Keratinocyte (primary cell): ENCODE data around the gene HECTD4. TPM values are rescaled to one million over a fixed set of nuclear protein-coding genes. Genes with fewer than 3 reads are reported as not detected.

ENCODE experiments used
- DNase-seq: peaks from one replicate; pipeline ENCODE4 v3.0.0-alpha.2; 2011; ENCODE audit warnings: low read depth, missing footprints, low spot score
- FAIRE-seq: peaks from 2 replicates; lab custom pipeline; 2011; peaks lifted over from hg19 to GRCh38; lab: Jason Lieb, UNC
- H2AFZ ChIP-seq: 2 replicates; pipeline ENCODE4 v1.6.0; 2012; ENCODE audit warnings: low read length, control low read depth, inconsistent platforms; ENCODE audit not compliant: control insufficient read depth
- H3K27ac ChIP-seq: 2 replicates; pipeline ENCODE4 v1.5.1; 2011; ENCODE audit warnings: low read length; ENCODE audit not compliant: control insufficient read depth, insufficient read depth
- H3K27me3 ChIP-seq: 3 replicates; pipeline ENCODE4 v1.6.0; 2011; ENCODE audit warnings: low read length; ENCODE audit not compliant: control insufficient read depth, insufficient read depth; ENCODE audit errors: extremely low read depth
- H3K36me3 ChIP-seq, 2 experiments: 2 replicates in 1 of 2; 3 replicates in 1 of 2; pipeline ENCODE4 v1.5.1; 2011; ENCODE audit warnings: low read length in 2 of 2, mild to moderate bottlenecking in 1 of 2; ENCODE audit not compliant: control insufficient read depth in 2 of 2, insufficient read depth in 2 of 2; ENCODE audit errors: extremely low read depth in 1 of 2
- H3K4me1 ChIP-seq: 3 replicates; pipeline ENCODE4 v1.5.1; 2011; ENCODE audit warnings: low read length; ENCODE audit not compliant: control insufficient read depth, insufficient read depth; ENCODE audit errors: extremely low read depth
- H3K4me2 ChIP-seq: 3 replicates; pipeline ENCODE4 v1.6.0; 2011; ENCODE audit warnings: low read depth, low read length; ENCODE audit not compliant: control insufficient read depth, insufficient read depth; ENCODE audit errors: extremely low read depth
- H3K4me3 ChIP-seq, 3 experiments: fragments of 200-600 bp in 1 of 3; sonication (generic) in 1 of 3; 2 replicates in 2 of 3; 3 replicates in 1 of 3; pipeline ENCODE4 v1.5.1; 2011 to 2016; ENCODE audit warnings: low read length in 3 of 3, mild to moderate bottlenecking in 3 of 3, control low read depth in 2 of 3, inconsistent platforms in 1 of 3, low read depth in 1 of 3, mixed read lengths in 1 of 3, mixed run types in 1 of 3, moderate library complexity in 1 of 3; ENCODE audit not compliant: control insufficient read depth in 2 of 3, insufficient read depth in 2 of 3; ENCODE audit errors: extremely low read depth in 1 of 3
- H3K79me2 ChIP-seq: 2 replicates; pipeline ENCODE4 v1.6.0; 2012; ENCODE audit warnings: low read length; ENCODE audit not compliant: control insufficient read depth, insufficient read depth
- H3K9ac ChIP-seq: 3 replicates; pipeline ENCODE4 v1.6.0; 2011; ENCODE audit warnings: low read length; ENCODE audit not compliant: control insufficient read depth, insufficient read depth; ENCODE audit errors: extremely low read depth
- H3K9me1 ChIP-seq: 3 replicates; pipeline ENCODE4 v1.6.0; 2011; ENCODE audit warnings: low read length; ENCODE audit not compliant: control insufficient read depth, insufficient read depth; ENCODE audit errors: extremely low read depth
- H3K9me3 ChIP-seq: 2 replicates; pipeline ENCODE4 v1.5.1; 2012; ENCODE audit warnings: low read depth, low read length; ENCODE audit not compliant: control insufficient read depth
- H4K20me1 ChIP-seq: 3 replicates; pipeline ENCODE4 v1.6.0; 2011; ENCODE audit warnings: low read length; ENCODE audit not compliant: control insufficient read depth, insufficient read depth; ENCODE audit errors: extremely low read depth
- EZH2 ChIP-seq: IDR thresholded peaks from one replicate; pipeline ENCODE4 v1.6.1; 2012; ENCODE audit warnings: inconsistent platforms, mild to moderate bottlenecking, low read length, moderate library complexity
- dilution Hi-C: fragments of 300-500 bp; cut with MboI; formaldehyde crosslinking; loops from one replicate; pipeline ENCODE4 v1.7.0; 2020; ENCODE audit warnings: low sequenced_read_pairs; ENCODE audit not compliant: extremely low pct_ligation_motif_present
- polyA plus RNA-seq, 5 experiments: library from polyadenylated mRNA; depleted of rRNA in 3 of 5; stranded (reverse) in 3 of 5; stranded (forward) in 1 of 5; unstranded in 1 of 5; fragments of >200 nt; gene quantifications; 1 replicate in 1 of 5; 2 replicates in 3 of 5; 3 replicates in 1 of 5; pipeline versions ENCODE4 v1.2.1 to v1.2.3, GENCODE V29; 2011 to 2012; ENCODE audit warnings: missing spikeins in 2 of 5, low read depth in 1 of 5, low replicate concordance in 1 of 5
- TF ChIP-seq, protein P1 (sequence below), 3 experiments: IDR thresholded peaks in 1 of 3; conservative IDR thresholded peaks in 1 of 3; optimal IDR thresholded peaks in 1 of 3; 2 replicates in 2 of 3; 3 replicates in 1 of 3; pipeline versions ENCODE3 to v1.5.1; 2011; ENCODE audit warnings: low read length in 3 of 3, mild to moderate bottlenecking in 3 of 3, moderate library complexity in 2 of 3, control low read depth in 1 of 3, inconsistent platforms in 1 of 3; ENCODE audit not compliant: insufficient read depth in 2 of 3; ENCODE audit errors: extremely low read depth in 1 of 3

HECTD4 gene
- polyA plus RNA-seq, 1 donor (not counting 4 experiments of a cell fraction or from before 2014, with no cell fraction given): 7.5 TPM

DNA sequence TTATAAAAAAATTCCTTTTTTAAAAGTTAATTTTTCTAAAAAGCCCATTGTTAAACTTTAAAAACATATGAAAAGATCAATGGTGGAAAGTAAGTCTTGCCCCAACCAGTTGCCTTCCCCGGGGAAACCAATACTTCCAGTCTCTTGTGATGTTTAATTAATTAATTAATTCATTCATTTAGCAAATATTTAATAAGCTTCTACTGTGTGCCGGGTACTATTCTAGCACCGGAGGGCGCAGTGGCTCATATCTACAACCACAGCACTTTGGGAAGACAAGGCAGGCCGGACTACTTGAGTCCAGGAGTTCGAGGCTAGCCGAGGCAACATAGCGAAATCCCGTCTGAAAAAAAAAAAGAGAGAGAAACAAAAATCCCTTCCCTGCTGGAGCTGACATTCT is 87.4 kb downstream of the HECTD4 start:
- dilution Hi-C loops: no loop called here
- Histone ChIP-seq H3K27me3 (no peaks in the 10 kb centered on the region), H2AFZ (no peak overlapping the region), H3K36me3 (peaks cover 2 to 5% of the 10 kb centered on the region in 2 experiments), H3K9me1 (no peaks in the 10 kb centered on the region), H3K4me3 (no peak overlapping the region), H3K27ac (no peak overlapping the region), H3K9me3 (no peaks in the 10 kb centered on the region), H4K20me1 (peaks cover 2% of the 10 kb centered on the region), H3K9ac (no peak overlapping the region), H3K4me1 (no peaks in the 10 kb centered on the region), H3K79me2 (no peaks in the 10 kb centered on the region), H3K4me2 (no peak overlapping the region)
- no peak for DNase-seq
- no peak for TF ChIP-seq EZH2
- TF ChIP-seq, protein P1, sequence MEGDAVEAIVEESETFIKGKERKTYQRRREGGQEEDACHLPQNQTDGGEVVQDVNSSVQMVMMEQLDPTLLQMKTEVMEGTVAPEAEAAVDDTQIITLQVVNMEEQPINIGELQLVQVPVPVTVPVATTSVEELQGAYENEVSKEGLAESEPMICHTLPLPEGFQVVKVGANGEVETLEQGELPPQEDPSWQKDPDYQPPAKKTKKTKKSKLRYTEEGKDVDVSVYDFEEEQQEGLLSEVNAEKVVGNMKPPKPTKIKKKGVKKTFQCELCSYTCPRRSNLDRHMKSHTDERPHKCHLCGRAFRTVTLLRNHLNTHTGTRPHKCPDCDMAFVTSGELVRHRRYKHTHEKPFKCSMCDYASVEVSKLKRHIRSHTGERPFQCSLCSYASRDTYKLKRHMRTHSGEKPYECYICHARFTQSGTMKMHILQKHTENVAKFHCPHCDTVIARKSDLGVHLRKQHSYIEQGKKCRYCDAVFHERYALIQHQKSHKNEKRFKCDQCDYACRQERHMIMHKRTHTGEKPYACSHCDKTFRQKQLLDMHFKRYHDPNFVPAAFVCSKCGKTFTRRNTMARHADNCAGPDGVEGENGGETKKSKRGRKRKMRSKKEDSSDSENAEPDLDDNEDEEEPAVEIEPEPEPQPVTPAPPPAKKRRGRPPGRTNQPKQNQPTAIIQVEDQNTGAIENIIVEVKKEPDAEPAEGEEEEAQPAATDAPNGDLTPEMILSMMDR (optimal IDR thresholded peaks at IDR 0.05 in 1 of 3, IDR thresholded peaks at IDR 0.05 in 1 of 3, conservative IDR thresholded peaks at IDR 0.05 in 1 of 3; ENCODE audit: extremely low read depth in 1 of 3, insufficient read depth in 2 of 3, low read length in 3 of 3): peak; percentile 9 to 25 (median 20)
- no peak for FAIRE-seq

DNA sequence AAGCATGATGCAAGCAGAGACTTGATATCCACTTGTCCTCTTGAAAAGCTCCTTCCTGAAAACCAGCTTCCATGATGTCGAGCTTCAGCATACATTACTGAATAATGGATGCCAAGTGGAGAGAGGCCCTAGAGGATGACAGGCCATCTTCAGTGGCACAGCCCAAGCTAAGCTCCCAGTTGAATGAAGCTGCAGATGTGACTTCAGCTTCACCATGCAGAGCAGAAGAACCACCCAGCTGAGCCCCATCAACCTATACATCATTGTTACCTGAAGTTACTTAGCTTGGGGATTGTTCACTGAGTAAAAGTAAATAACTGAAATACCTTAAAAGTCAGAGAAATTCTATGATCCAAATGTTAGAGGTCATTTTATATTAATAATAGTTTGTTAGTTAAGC is 93.6 kb downstream of the HECTD4 start:
- FAIRE-seq (no peak), DNase-seq (no peak)
- no peak overlapping the region for H3K9ac ChIP-seq
- no peak overlapping the region for H3K27ac ChIP-seq
- no peak overlapping the region for H3K4me2 ChIP-seq
- H3K9me3 ChIP-seq: no peaks in the 10 kb centered on the region
- no peaks in the 10 kb centered on the region for H3K79me2 ChIP-seq
- H3K9me1 ChIP-seq: no peaks in the 10 kb centered on the region
- no peak overlapping the region for H3K4me3 ChIP-seq
- H3K4me1 ChIP-seq: peaks cover 6% of the 10 kb centered on the region
- H4K20me1 ChIP-seq: no peaks in the 10 kb centered on the region
- no peak overlapping the region for H2AFZ ChIP-seq
- no peaks in the 10 kb centered on the region for H3K36me3 ChIP-seq
- dilution Hi-C loops: no loop called here
- H3K27me3 ChIP-seq: no peaks in the 10 kb centered on the region
- TF ChIP-seq, protein P1 (optimal IDR thresholded peaks at IDR 0.05 in 1 of 3, IDR thresholded peaks at IDR 0.05 in 1 of 3, conservative IDR thresholded peaks at IDR 0.05 in 1 of 3; ENCODE audit: extremely low read depth in 1 of 3, insufficient read depth in 2 of 3, low read length in 3 of 3): no peak
- no peak for TF ChIP-seq EZH2
